GM13977 (cell line): ENCODE results near the gene MYRIP.
A peak's percentile ranks its signal among the peaks of the same experiment; 100 is the strongest.

Source experiments
- DNase-seq: peaks from one replicate; pipeline ENCODE4 v3.0.0; 2012; ENCODE audit warnings: low spot score
- in situ Hi-C: fragments of 300-500 bp; cut with MboI; formaldehyde crosslinking; loops from one replicate; pipeline ENCODE4 v1.12.0; 2022; ENCODE audit warnings: low sequenced_read_pairs, low pct_unique_long_range_greater_than_20kb, mixed read lengths, inconsistent platforms; ENCODE audit not compliant: unreplicated experiment
- TF ChIP-seq, protein P1 (sequence below): IDR thresholded peaks from 2 replicates; pipeline ENCODE4 v1.5.1; 2012; ENCODE audit warnings: mild to moderate bottlenecking, control low read depth; ENCODE audit not compliant: insufficient read depth; ENCODE audit errors: extremely low read depth, missing control alignments

Gene MYRIP

GRCh38 chr3:39990532-39990931, 181.1 kb downstream of the MYRIP start:
- peak; percentile 47 for DNase-seq
- TF ChIP-seq, protein P1, sequence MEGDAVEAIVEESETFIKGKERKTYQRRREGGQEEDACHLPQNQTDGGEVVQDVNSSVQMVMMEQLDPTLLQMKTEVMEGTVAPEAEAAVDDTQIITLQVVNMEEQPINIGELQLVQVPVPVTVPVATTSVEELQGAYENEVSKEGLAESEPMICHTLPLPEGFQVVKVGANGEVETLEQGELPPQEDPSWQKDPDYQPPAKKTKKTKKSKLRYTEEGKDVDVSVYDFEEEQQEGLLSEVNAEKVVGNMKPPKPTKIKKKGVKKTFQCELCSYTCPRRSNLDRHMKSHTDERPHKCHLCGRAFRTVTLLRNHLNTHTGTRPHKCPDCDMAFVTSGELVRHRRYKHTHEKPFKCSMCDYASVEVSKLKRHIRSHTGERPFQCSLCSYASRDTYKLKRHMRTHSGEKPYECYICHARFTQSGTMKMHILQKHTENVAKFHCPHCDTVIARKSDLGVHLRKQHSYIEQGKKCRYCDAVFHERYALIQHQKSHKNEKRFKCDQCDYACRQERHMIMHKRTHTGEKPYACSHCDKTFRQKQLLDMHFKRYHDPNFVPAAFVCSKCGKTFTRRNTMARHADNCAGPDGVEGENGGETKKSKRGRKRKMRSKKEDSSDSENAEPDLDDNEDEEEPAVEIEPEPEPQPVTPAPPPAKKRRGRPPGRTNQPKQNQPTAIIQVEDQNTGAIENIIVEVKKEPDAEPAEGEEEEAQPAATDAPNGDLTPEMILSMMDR = peak; percentile 66
- in situ Hi-C loops = loop anchor here (25.0 kb wide), 1 partner anchor 278 kb away; no protein-coding TSS in a partner anchor

GRCh38 chr3:40008796-40009195, 199.4 kb downstream of the MYRIP start:
- in situ Hi-C loops = no loop called here
- TF ChIP-seq, protein P1 = no peak

DNA sequence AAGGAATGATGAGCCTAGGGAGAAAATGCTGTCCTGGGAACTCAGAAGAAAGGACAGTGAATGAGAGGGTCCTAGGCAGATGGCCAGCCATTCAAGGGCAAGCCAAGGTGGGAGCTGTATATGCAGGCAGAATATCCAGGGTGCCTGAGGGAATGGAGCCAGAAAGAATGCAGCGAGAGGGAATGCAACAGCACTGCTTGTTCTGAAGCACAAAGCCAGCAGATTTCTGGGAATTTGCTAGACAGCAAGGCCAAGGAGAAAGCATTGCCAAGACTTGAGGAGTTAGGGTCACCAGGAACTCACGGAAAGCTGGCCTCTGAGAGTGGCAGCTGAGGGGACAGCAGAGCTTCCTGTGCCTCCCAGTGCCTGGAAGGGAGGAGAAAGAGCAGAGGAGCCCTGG, 200.6 kb downstream of the MYRIP start:
- in situ Hi-C loops = no loop called here
- TF ChIP-seq, protein P1 = no peak
- DNase-seq = no peak

More at GRCh38 chr3:40008796-40009195, 199.4 kb downstream of the MYRIP start:
- no peak for DNase-seq

DNA sequence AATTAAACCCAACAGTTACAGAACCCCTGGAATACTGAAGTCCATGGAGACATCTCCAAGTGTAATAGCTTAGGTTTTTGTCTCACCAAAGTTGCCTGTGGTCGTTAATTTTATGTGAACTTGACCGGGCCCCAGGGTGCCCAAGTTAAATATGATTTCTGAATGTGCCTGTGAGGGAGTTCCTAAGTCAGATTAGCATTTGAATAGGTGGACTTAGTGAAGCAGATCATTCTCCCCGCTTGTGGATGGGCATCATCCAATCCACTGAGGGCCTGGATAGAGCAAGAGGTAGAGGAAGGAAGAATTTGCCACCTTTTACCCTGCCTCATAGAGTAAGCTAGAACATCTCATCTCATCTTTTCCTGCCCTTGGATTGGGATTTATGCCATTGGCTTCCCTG, 203.0 kb downstream of the MYRIP start:
- in situ Hi-C loops = no loop called here
- TF ChIP-seq, protein P1 = no peak
- no peak for DNase-seq

DNA sequence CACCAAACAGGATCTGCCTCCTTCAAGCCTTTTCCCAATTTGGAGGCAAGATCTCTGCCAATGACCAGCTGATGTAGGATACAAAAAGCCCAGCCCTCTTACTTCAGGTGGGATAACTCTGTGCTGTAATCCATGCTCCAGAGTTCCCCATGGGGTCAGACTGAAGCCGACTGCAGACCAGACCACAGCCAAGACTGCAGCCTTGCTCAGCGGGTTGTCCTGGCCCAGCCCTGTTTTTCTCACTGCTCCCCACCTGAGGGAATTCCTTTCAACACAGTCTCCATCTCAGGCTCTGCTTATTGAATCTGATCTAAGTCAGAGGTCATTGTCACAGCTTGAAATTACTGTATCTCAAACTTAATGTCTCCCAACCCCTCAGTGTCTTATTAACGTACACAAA, 207.0 kb downstream of the MYRIP start:
- TF ChIP-seq, protein P1 = no peak
- DNase-seq = no peak
- in situ Hi-C loops = no loop called here

GRCh38 chr3:40018369-40018768, 209.0 kb downstream of the MYRIP start:
- in situ Hi-C loops = no loop called here
- no peak for DNase-seq

More at GRCh38 chr3:40018369-40018768, 209.0 kb downstream of the MYRIP start:
- TF ChIP-seq, protein P1 = no peak
